ENCODE results near the gene TSPAN7. TPM values are rescaled to one million over a fixed set of nuclear protein-coding genes. Genes with fewer than 3 reads are reported as not detected.

The TSPAN7 gene
- total and polyA plus RNA-seq, 9 of the 15 experiments (the other 6 are each of a cell fraction or from before 2014, with no cell fraction given) = 0.07 to 0.29 (median 0.12) TPM; not detected in 1

DNA sequence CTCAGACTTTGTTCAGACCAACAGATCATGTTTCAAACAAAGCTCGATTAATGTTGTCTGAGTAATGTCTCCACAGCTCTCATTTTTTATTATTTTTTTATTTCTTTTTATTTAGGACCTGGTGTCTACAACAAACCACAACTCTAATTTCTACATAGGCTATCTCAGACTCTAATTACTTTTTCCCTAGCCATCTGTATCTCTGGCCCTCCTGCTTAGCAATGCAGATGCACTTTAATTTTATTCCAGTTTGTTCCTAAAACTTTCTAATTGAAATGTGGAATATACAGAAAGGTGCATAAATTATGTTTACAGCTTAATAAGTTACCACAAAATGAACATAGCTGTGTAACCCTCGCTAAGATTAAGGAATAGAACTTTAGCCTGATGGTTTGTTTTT, 120.8 kb downstream of the TSPAN7 start:
- H2AFZ ChIP-seq (ENCODE audit: low read depth, low read length) = no peak overlapping the region
- no peaks in the 10 kb centered on the region for H3K9me3 ChIP-seq (replicated peaks; ENCODE audit: control insufficient read depth, insufficient read depth, low read depth, low read length)
- CTCF ChIA-PET (ENCODE audit: low intra/inter-chr PET ratio) = no interaction called here
- no peak for TF ChIP-seq MCM2 (IDR thresholded peaks at IDR 0.05; ENCODE audit: low read depth)
- TF ChIP-seq PHTF2 (CRISPR knock-in tag; IDR thresholded peaks at IDR 0.05) = no peak
- no peak for TF ChIP-seq TCF7L2 (IDR thresholded peaks at IDR 0.05; ENCODE audit: low read depth, low read length)
- TF ChIP-seq PHB2 (IDR thresholded peaks at IDR 0.05; ENCODE audit: low read depth) = no peak
- H4K20me1 ChIP-seq (replicated peaks; ENCODE audit: control insufficient read depth, insufficient read depth, low read length) = no peaks in the 10 kb centered on the region
- no peaks in the 10 kb centered on the region for H3K36me3 ChIP-seq (ENCODE audit: control insufficient read depth, insufficient read depth, low read length)
- H3K9ac ChIP-seq (ENCODE audit: insufficient read depth in 1 of 2, low read depth in 2 of 2, low read length in 2 of 2) = no peak overlapping the region
- POLR2A ChIA-PET = no interaction called here
- no peaks in the 10 kb centered on the region for H3K9me1 ChIP-seq (ENCODE audit: control insufficient read depth, insufficient read depth, low read length)
- DNase-seq (ENCODE audit: extremely low read depth in 1 of 4, low spot score in 3 of 4) (no peak), FAIRE-seq (no peak), ATAC-seq (no peak)
- no peak overlapping the region for H3K27ac ChIP-seq (ENCODE audit: extremely low read depth, low read depth, low read length)
- H3K79me2 ChIP-seq (ENCODE audit: control insufficient read depth, insufficient read depth, low read length) = no peaks in the 10 kb centered on the region
- H3K27me3 ChIP-seq (ENCODE audit: control insufficient read depth in 2 of 2, insufficient read depth in 2 of 2, low read length in 2 of 2) = no peaks in the 10 kb centered on the region; a peak in 1 of 5 replicates
- no TSS peak for BruUV-seq (replicated peaks)
- no peaks in the 10 kb centered on the region for H3K4me1 ChIP-seq (replicated peaks in 1 of 2; ENCODE audit: control insufficient read depth in 2 of 2, insufficient read depth in 2 of 2, low read length in 2 of 2)
- 8% methylated on average over 2 of the region's 2 CpGs for WGBS (ENCODE audit: insufficient coverage, low coverage, missing lambda C conversion rate)
- no peak overlapping the region for H3K4me3 ChIP-seq
- intact Hi-C loops (cut with micrococcal nuclease) (no loop called here), in situ Hi-C loops (cut with MboI) (no loop called here)
- no peak overlapping the region for H3K4me2 ChIP-seq (ENCODE audit: insufficient read depth, low read length)

DNA sequence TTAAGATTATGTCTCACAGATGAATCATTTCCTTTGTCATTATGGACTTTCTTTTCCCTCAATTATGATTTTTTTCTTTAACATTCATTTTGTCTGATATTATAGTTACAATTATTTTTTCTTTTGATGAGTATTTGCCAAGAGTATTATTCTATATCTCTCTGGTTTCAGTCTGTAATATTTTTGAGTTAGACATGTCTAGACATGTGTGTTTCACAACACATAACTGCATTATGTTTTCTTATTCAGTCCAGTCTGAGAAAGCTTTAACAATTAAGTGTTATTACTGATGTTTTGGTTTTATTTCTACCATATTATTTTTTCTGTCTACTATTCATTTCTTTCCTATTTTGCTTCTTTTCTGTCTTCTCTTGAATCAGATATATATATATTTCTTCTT, 131.6 kb downstream of the TSPAN7 start:
- peaks cover 0 to 3% of the 10 kb centered on the region in 2 experiments; a peak in 2 of 5 replicates for H3K4me1 ChIP-seq (replicated peaks in 1 of 2; ENCODE audit: control insufficient read depth in 2 of 2, insufficient read depth in 2 of 2, low read length in 2 of 2)
- no TSS peak for BruUV-seq (replicated peaks)
- no peak overlapping the region for H2AFZ ChIP-seq (ENCODE audit: low read depth, low read length)
- H3K9ac ChIP-seq (ENCODE audit: insufficient read depth in 1 of 2, low read depth in 2 of 2, low read length in 2 of 2) = no peak overlapping the region
- no peak overlapping the region for H3K4me2 ChIP-seq (ENCODE audit: insufficient read depth, low read length)
- POLR2A ChIA-PET = no interaction called here
- CTCF ChIA-PET (ENCODE audit: low intra/inter-chr PET ratio) = no interaction called here
- no peak for DNase-seq (ENCODE audit: extremely low read depth in 1 of 4, low spot score in 3 of 4)
- H3K79me2 ChIP-seq (ENCODE audit: control insufficient read depth, insufficient read depth, low read length) = no peaks in the 10 kb centered on the region
- no peak overlapping the region for H3K27ac ChIP-seq (ENCODE audit: extremely low read depth, low read depth, low read length)
- intact Hi-C loops (cut with micrococcal nuclease) (no loop called here), in situ Hi-C loops (cut with MboI) (no loop called here)
- no peaks in the 10 kb centered on the region for H3K9me3 ChIP-seq (replicated peaks; ENCODE audit: control insufficient read depth, insufficient read depth, low read depth, low read length)
- H3K27me3 ChIP-seq (ENCODE audit: control insufficient read depth in 2 of 2, insufficient read depth in 2 of 2, low read length in 2 of 2) = no peaks in the 10 kb centered on the region
- H3K9me1 ChIP-seq (ENCODE audit: control insufficient read depth, insufficient read depth, low read length) = no peaks in the 10 kb centered on the region
- H4K20me1 ChIP-seq (replicated peaks; ENCODE audit: control insufficient read depth, insufficient read depth, low read length) = no peaks in the 10 kb centered on the region
- ATAC-seq = no peak
- no peak for FAIRE-seq
- no peaks in the 10 kb centered on the region for H3K36me3 ChIP-seq (ENCODE audit: control insufficient read depth, insufficient read depth, low read length)
- H3K4me3 ChIP-seq = no peak overlapping the region
- TF ChIP-seq ZNF586 (CRISPR knock-in tag; conservative IDR thresholded peaks at IDR 0.05) (no peak), ARHGAP35 (IDR thresholded peaks at IDR 0.05; ENCODE audit: partially characterized antibody) (no peak), SIX5 (IDR thresholded peaks at IDR 0.05; ENCODE audit: borderline replicate concordance in 1 of 2, insufficient read depth in 1 of 2, low read depth in 1 of 2, low read length in 2 of 2) (no peak), GTF2F1 (IDR thresholded peaks at IDR 0.05; ENCODE audit: low read depth, low read length) (no peak), NCOR1 (IDR thresholded peaks at IDR 0.05) (no peak), ZBTB26 (CRISPR knock-in tag; IDR thresholded peaks at IDR 0.05) (no peak), ZNF76 (CRISPR knock-in tag; IDR thresholded peaks at IDR 0.05; ENCODE audit: borderline replicate concordance) (no peak), GATA2 (CRISPR knock-in tag; IDR thresholded peaks at IDR 0.05) (no peak), ZNF184 (CRISPR knock-in tag; IDR thresholded peaks at IDR 0.05) (no peak)
- TF ChIP-seq, protein P1, sequence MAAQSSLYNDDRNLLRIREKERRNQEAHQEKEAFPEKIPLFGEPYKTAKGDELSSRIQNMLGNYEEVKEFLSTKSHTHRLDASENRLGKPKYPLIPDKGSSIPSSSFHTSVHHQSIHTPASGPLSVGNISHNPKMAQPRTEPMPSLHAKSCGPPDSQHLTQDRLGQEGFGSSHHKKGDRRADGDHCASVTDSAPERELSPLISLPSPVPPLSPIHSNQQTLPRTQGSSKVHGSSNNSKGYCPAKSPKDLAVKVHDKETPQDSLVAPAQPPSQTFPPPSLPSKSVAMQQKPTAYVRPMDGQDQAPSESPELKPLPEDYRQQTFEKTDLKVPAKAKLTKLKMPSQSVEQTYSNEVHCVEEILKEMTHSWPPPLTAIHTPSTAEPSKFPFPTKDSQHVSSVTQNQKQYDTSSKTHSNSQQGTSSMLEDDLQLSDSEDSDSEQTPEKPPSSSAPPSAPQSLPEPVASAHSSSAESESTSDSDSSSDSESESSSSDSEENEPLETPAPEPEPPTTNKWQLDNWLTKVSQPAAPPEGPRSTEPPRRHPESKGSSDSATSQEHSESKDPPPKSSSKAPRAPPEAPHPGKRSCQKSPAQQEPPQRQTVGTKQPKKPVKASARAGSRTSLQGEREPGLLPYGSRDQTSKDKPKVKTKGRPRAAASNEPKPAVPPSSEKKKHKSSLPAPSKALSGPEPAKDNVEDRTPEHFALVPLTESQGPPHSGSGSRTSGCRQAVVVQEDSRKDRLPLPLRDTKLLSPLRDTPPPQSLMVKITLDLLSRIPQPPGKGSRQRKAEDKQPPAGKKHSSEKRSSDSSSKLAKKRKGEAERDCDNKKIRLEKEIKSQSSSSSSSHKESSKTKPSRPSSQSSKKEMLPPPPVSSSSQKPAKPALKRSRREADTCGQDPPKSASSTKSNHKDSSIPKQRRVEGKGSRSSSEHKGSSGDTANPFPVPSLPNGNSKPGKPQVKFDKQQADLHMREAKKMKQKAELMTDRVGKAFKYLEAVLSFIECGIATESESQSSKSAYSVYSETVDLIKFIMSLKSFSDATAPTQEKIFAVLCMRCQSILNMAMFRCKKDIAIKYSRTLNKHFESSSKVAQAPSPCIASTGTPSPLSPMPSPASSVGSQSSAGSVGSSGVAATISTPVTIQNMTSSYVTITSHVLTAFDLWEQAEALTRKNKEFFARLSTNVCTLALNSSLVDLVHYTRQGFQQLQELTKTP (IDR thresholded peaks at IDR 0.05; ENCODE audit: low read depth in 1 of 2, partially characterized antibody in 2 of 2) = no peak
